ENCODE measurements around the gene MSRB3. TPM values are rescaled to one million over a fixed set of nuclear protein-coding genes. Genes with fewer than 3 reads are reported as not detected.

MSRB3 gene
- total RNA-seq, result 47.3 TPM
- long read RNA-seq, full-length matches to known transcripts, result 91 of 111 reads
- long read RNA-seq, partial matches to known transcripts, result 5 of 111 reads
- long read RNA-seq, other reads (novel, unspliced or antisense), result 15 of 111 reads

- H3K4me1 ChIP-seq, result peaks cover 14% of the 10 kb centered on the region
- TF ChIP-seq CTCF (IDR thresholded peaks at IDR 0.05), result peak; percentile 10
- intact Hi-C loops (cut with DNase I), result no loop called here
Observed at GRCh38 chr12:65278576-65279368, at the start of gene MSRB3. Gene MSRB3, plus strand, starts transcription at chr12:65278683. Its CDS starts 29,897 bp downstream, at chr12:65308580.

GRCh38 chr12:65229441-65229840 lies 49.0 kb upstream of the MSRB3 start:
- no peak for TF ChIP-seq CTCF (IDR thresholded peaks at IDR 0.05)
- H3K4me1 ChIP-seq, result no peaks in the 10 kb centered on the region
- ATAC-seq (no peak), DNase-seq (no peak)
- H3K4me3 ChIP-seq, result no peak overlapping the region
- peaks cover 14% of the 10 kb centered on the region for H3K9me3 ChIP-seq
- intact Hi-C loops (cut with DNase I), result no loop called here
- H3K27ac ChIP-seq, result no peak overlapping the region
- no peaks in the 10 kb centered on the region for H3K27me3 ChIP-seq (ENCODE audit: low read depth)
- peaks cover 14% of the 10 kb centered on the region for H3K36me3 ChIP-seq

More at GRCh38 chr12:65278576-65279368, at the start of gene MSRB3:
- ATAC-seq (peak; percentile 93 to 96), DNase-seq (peak; percentile 75)
- Histone ChIP-seq H3K27me3 (ENCODE audit: low read depth) (no peaks in the 10 kb centered on the region), H3K36me3 (no peaks in the 10 kb centered on the region), H3K9me3 (no peaks in the 10 kb centered on the region), H3K27ac (peak within 1 kb of the TSS; percentile 86), H3K4me3 (peak within 1 kb of the TSS; percentile 86)

GRCh38 chr12:65232476-65233077 lies 45.9 kb upstream of the MSRB3 start:
- Histone ChIP-seq H3K4me3 (no peak overlapping the region), H3K27me3 (ENCODE audit: low read depth) (no peaks in the 10 kb centered on the region), H3K27ac (no peak overlapping the region), H3K4me1 (no peaks in the 10 kb centered on the region), H3K36me3 (peaks cover 8% of the 10 kb centered on the region), H3K9me3 (peaks cover 14% of the 10 kb centered on the region)
- DNase-seq (no peak), ATAC-seq (no peak)
- intact Hi-C loops (cut with DNase I), result no loop called here
- TF ChIP-seq CTCF (IDR thresholded peaks at IDR 0.05), result peak; percentile 48

GRCh38 chr12:65237153-65237552 lies 41.3 kb upstream of the MSRB3 start:
- Histone ChIP-seq H3K9me3 (no peaks in the 10 kb centered on the region), H3K27me3 (ENCODE audit: low read depth) (no peaks in the 10 kb centered on the region), H3K27ac (no peak overlapping the region), H3K36me3 (peaks cover 24% of the 10 kb centered on the region), H3K4me1 (no peaks in the 10 kb centered on the region), H3K4me3 (no peak overlapping the region)
- no peak for ATAC-seq
- intact Hi-C loops (cut with DNase I), result no loop called here
- no peak for TF ChIP-seq CTCF (IDR thresholded peaks at IDR 0.05)
- no peak for DNase-seq

GRCh38 chr12:65238609-65239008 lies 39.9 kb upstream of the MSRB3 start:
- no peak overlapping the region for H3K27ac ChIP-seq
- ATAC-seq, result no peak
- no peaks in the 10 kb centered on the region for H3K27me3 ChIP-seq (ENCODE audit: low read depth)
- no peak for DNase-seq
- H3K9me3 ChIP-seq, result no peaks in the 10 kb centered on the region
- intact Hi-C loops (cut with DNase I), result no loop called here
- H3K36me3 ChIP-seq, result peaks cover 39% of the 10 kb centered on the region
- no peak overlapping the region for H3K4me3 ChIP-seq
- no peak for TF ChIP-seq CTCF (IDR thresholded peaks at IDR 0.05)
- H3K4me1 ChIP-seq, result no peaks in the 10 kb centered on the region

All from lower lobe of right lung (tissue), 2 donors.